Activated T-cell treated with anti-CD3 and anti-CD28 coated beads, Interleukin-2, amount 50 U/mL, for 24 hours (primary cell): ENCODE results near the gene MRPS27.

Experiments
- DNase-seq: peaks from one replicate; pipeline ENCODE4 v3.0.0-alpha.2; 2020
- H3K27ac Mint-ChIP-seq: 2 replicates; pipeline ENCODE4 v1.8.0; 2020; ENCODE audit warnings: mild to moderate bottlenecking, mixed read lengths
- H3K27me3 Mint-ChIP-seq: 2 replicates; pipeline ENCODE4 v1.8.0; 2020; ENCODE audit warnings: mixed read lengths
- H3K36me3 Mint-ChIP-seq: 2 replicates; pipeline ENCODE4 v1.8.0; 2020; ENCODE audit warnings: low read depth, mixed read lengths
- H3K4me1 Mint-ChIP-seq: 2 replicates; pipeline ENCODE4 v1.8.0; 2020; ENCODE audit warnings: low read depth, mixed read lengths
- H3K4me3 Mint-ChIP-seq: 2 replicates; pipeline ENCODE4 v1.8.0; 2020; ENCODE audit warnings: mild to moderate bottlenecking, moderate library complexity, mixed read lengths
- H3K9me3 Mint-ChIP-seq: 2 replicates; pipeline ENCODE4 v1.8.0; 2020; ENCODE audit warnings: mixed read lengths

MRPS27 gene

DNA sequence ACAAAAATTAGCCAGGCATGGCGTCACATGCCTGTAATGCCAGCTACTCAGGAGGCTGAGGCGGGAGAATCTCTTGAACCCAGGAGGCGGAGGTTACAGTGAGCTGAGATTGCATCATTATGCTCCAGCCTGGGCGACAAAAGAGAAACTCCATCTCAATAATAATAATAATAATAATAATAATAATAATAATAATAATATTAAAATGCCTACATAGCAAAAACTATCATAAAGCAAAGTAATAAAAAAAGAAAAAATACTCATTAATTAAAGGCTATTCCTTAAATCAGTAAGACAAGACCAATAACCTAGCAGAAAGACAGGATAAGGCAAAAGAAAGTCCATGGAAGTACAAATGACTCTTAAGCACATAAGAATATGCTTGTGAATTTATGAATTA lies 50.0 kb downstream of the MRPS27 start:
- Mint-ChIP-seq H3K27ac (no peak overlapping the region), H3K4me3 (no peak overlapping the region), H3K36me3 (peaks cover 64% of the 10 kb centered on the region), H3K27me3 (no peaks in the 10 kb centered on the region), H3K9me3 (no peaks in the 10 kb centered on the region), H3K4me1 (peaks cover 2% of the 10 kb centered on the region)
- no peak for DNase-seq

DNA sequence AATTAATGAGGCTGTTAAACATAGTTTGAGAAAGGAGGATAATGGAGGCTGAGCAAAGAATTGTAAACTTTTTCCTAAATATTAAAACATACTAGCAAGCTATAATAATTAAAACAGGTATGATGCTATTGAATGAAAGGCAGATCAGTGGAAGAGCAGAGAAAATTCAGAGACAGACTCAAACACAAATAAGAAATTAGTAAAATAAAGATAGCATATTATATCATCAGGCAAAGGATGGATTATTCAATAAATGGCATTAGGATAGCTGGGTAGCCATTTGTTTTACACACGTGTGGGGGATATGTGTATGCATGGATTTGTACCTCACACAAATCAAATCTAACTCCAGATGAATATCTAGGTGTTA lies 50.6 kb downstream of the MRPS27 start:
- Mint-ChIP-seq H3K4me3 (no peak overlapping the region), H3K27me3 (no peaks in the 10 kb centered on the region), H3K9me3 (no peaks in the 10 kb centered on the region), H3K4me1 (peaks cover under 1% of the 10 kb centered on the region), H3K36me3 (peaks cover 64% of the 10 kb centered on the region), H3K27ac (no peak overlapping the region)
- no peak for DNase-seq

DNA sequence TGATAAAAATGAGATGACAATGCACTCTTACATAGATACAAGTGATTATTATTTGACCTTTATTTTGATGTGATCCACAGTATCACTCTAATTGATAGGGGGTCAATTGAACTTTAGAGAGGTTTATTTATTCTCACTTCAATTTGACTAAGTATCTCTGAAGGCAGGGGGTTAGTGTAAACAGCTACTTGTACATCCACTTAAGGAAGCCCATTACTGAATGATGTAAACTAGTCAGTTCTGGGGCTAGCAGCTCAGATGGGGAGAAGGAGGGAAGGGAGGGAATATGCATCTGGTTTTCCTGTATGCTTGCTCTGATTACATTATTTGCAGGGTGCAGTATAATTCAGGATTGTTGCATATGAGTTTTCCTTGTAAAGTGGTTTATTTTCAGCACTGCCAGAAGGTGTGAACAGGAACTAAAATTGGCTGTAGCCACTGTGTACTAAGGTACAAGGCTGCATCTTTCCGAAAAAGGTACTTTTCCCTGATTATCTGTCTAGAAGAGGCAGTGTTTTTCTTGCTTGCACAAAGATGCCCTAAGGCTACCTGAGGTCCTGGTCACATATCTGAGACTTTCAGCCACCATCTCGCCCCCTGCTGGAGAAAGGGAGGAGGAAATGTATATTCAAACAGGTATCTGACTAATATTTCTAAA lies 51.2 kb downstream of the MRPS27 start:
- H3K9me3 Mint-ChIP-seq, result no peaks in the 10 kb centered on the region
- no peak overlapping the region for H3K27ac Mint-ChIP-seq

DNA sequence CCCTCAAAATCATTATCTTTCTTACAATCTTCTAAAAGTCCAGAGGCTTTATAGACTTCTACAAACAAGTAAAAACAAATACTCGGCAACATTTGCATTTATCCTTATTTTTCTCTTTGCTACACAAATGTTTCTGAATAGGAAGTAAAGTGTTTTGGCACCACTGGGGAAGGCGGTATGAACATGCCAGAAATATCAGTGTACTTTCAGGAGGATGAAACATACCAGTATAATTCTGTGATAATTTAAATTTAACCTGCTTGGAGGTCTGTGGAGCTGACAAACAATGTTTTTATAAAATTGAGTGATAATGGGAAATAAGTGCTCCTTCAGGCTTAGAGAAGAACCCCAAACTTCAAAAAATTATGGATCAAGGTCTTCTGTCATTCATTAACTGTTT lies 51.8 kb downstream of the MRPS27 start:
- Mint-ChIP-seq H3K4me1 (peaks cover 8% of the 10 kb centered on the region), H3K9me3 (no peaks in the 10 kb centered on the region), H3K4me3 (no peak overlapping the region), H3K36me3 (peaks cover 71% of the 10 kb centered on the region), H3K27ac (no peak overlapping the region), H3K27me3 (no peaks in the 10 kb centered on the region)
- no peak for DNase-seq

More for the DNA sequence above, 51.2 kb downstream of the MRPS27 start:
- Mint-ChIP-seq H3K4me3 (no peak overlapping the region), H3K27me3 (no peaks in the 10 kb centered on the region), H3K36me3 (peaks cover 69% of the 10 kb centered on the region), H3K4me1 (peaks cover 4% of the 10 kb centered on the region)
- peak; percentile 33 for DNase-seq

DNA sequence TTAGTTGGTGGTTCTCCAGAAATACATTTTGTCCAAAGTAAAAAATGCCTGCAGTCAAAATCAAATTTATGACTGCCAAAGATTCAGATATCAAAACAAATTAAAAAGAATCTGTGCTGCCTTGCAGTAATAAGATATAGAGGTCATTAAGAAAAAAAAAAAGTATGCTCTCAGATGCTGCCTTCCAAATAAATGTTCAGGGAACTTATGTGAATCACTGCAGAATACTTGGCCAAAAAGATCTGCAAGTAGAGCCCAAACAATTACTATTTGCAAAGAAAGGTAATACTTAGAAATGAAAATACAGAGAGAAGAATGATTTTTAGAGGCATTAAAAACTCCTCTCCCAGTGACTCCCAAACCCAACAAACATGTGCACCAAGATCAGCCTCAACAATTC lies 52.4 kb downstream of the MRPS27 start:
- Mint-ChIP-seq H3K9me3 (no peaks in the 10 kb centered on the region), H3K27ac (no peak overlapping the region)

DNA sequence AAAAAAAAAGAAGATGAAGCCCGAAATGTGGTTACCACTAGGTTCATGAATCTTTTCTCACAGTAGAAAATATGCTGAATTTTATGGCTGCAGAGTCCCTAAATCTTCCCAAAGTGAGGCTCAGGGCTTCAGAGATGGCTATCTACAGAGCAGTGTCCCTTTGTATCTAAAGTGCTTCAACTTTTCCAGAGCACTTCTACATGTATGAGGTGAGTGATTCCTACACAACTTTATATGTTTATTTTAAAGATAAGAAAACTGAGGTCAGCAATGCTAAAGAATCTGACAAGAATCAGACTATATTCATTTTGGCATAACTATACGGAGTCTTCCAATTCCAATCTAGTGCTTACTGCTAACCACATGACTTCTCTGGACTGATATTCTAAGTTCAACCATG lies 53.2 kb downstream of the MRPS27 start:
- no peaks in the 10 kb centered on the region for H3K9me3 Mint-ChIP-seq
- no peak overlapping the region for H3K4me3 Mint-ChIP-seq
- H3K27ac Mint-ChIP-seq, result no peak overlapping the region
- H3K4me1 Mint-ChIP-seq, result peaks cover 8% of the 10 kb centered on the region
- H3K36me3 Mint-ChIP-seq, result peaks cover 71% of the 10 kb centered on the region
- no peak for DNase-seq
- H3K27me3 Mint-ChIP-seq, result no peaks in the 10 kb centered on the region

More for the DNA sequence above, 52.4 kb downstream of the MRPS27 start:
- Mint-ChIP-seq H3K4me1 (peaks cover 8% of the 10 kb centered on the region), H3K27me3 (no peaks in the 10 kb centered on the region), H3K4me3 (no peak overlapping the region), H3K36me3 (peaks cover 72% of the 10 kb centered on the region)
- no peak for DNase-seq

DNA sequence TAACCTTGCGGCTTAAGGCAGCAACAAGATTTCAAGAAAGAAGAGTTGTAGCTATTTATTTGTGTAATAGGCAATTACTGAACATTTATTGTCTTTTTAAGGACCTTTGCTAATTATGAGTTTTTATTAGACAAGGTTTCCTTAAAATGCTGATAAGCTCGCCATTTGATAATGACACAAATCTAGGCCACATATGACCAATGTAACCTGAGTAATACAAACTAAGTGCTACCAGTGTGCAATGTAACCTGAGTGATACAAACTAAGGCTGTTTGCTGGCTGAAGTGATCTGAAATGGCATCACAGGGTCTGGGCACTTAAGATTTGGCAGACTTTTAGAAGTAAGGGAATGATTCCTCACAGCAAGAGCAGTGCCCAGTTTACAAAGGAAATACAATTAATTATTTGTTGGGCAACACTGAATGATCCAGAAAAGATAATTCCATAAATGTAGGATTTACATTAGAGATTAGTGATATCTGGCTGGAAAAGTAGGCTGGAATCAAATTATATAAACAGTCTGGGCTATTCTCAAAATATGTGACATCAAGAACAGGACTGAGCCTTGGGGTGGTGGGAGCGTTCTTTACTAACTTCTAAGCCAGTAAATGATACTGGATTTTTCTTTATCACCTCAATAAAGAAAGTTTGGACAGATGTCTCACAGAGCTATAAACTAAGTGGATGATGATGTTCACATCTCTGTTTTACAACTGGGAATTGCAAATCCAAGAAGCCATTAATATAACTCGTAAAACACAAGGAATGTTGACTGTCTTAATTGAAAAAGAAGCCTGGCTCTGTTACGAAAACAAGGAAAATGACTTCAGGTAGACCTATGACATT lies 54.8 kb downstream of the MRPS27 start:
- DNase-seq, result no peak
- no peaks in the 10 kb centered on the region for H3K27me3 Mint-ChIP-seq
- H3K27ac Mint-ChIP-seq, result no peak overlapping the region
- no peaks in the 10 kb centered on the region for H3K9me3 Mint-ChIP-seq
- peaks cover 77% of the 10 kb centered on the region for H3K36me3 Mint-ChIP-seq
- H3K4me1 Mint-ChIP-seq, result peaks cover 8% of the 10 kb centered on the region
- no peak overlapping the region for H3K4me3 Mint-ChIP-seq

DNA sequence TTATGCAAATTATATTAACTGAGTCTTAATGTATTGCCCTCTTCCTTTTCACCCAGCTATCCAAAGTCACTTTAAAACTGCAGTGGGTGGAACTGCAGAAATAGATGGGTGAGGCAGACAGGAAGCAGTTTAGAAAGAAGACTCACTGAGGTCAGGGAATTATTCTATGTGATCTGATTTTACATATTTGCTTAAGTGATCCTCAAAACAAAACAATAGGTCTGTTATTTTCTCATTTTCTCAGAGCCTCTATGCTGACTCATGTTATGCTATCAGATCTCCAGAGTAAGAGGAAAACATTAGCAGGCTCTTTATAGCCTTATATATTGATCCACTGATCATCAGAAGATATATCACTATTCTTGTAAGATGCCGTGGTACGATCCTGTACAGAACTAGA lies 63.5 kb downstream of the MRPS27 start:
- Mint-ChIP-seq H3K4me1 (peaks cover 13% of the 10 kb centered on the region), H3K27ac (no peak overlapping the region), H3K27me3 (no peaks in the 10 kb centered on the region), H3K36me3 (peaks cover 80% of the 10 kb centered on the region), H3K4me3 (no peak overlapping the region), H3K9me3 (no peaks in the 10 kb centered on the region)
- no peak for DNase-seq

DNA sequence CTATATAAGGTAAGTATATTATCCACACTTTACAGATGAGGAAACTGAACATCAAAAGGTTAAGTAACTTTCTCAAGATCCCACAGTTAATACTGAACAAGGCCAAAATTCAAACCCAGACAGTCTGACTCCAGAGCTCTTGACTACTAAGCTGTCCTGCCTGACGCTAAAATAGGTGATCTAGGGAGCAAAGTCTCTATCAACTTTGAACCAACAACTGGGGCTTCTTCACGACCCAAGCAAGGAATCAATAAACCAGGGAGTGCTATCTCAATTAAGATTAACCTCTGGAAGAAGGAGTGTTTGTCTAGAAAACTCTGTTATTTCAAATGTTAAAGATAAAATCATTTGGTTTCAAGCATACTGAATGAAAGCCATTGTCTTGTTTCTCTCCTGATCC lies 64.4 kb downstream of the MRPS27 start:
- peaks cover 13% of the 10 kb centered on the region for H3K4me1 Mint-ChIP-seq
- H3K27me3 Mint-ChIP-seq, result no peaks in the 10 kb centered on the region
- H3K36me3 Mint-ChIP-seq, result peaks cover 80% of the 10 kb centered on the region
- H3K27ac Mint-ChIP-seq, result no peak overlapping the region
- DNase-seq, result no peak
- no peak overlapping the region for H3K4me3 Mint-ChIP-seq
- H3K9me3 Mint-ChIP-seq, result no peaks in the 10 kb centered on the region

DNA sequence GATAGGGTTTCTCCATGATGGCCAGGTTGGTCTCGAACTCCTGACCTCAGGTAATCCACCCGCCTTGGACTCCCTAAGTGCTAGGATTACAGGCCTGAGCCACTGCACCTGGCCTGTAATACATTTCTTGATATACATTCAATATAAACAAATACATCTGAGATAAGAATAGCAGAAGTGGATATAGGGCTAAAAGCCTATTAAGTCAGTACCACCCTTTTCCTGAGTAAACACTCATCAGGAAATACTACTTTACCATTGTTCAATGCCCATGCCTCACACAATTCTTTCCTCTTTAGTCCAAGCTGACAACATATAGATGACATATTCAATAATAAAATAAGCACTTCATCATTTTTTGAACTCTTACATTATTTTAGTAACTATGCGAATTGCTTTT lies 64.8 kb downstream of the MRPS27 start:
- Mint-ChIP-seq H3K27me3 (no peaks in the 10 kb centered on the region), H3K36me3 (peaks cover 79% of the 10 kb centered on the region), H3K27ac (no peak overlapping the region), H3K9me3 (no peaks in the 10 kb centered on the region), H3K4me1 (peaks cover 13% of the 10 kb centered on the region), H3K4me3 (no peak overlapping the region)
- DNase-seq, result no peak

DNA sequence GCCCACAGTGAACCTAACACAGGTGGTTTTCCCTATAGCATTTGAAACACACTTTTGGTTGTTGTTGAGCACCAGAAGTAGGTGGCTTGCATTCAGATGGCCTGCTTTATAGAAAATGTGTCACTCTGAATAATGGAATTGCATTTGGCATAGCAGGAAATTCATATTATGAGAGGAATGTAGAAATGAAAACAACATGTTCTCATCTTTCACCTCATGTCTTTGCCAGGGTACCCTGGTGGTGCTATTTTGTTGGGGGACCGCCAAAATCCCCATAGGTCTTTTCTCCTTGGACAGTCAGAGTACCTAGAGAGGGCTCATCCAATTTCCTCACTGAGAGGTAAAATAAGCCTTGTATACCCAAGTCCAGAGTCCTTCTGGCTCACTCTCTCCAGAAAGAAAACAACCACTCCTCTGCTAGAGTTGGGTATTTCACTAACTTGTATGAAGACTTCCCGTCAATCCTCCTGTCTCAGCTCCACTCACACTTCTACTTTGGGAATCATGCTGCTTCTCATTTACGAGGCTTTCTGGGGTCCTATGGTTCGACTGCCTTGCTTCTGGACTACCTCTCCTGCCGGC lies 67.4 kb downstream of the MRPS27 start:
- peak overlapping the region; percentile 19 for H3K27ac Mint-ChIP-seq
- no peak overlapping the region for H3K4me3 Mint-ChIP-seq
- DNase-seq, result no peak

DNA sequence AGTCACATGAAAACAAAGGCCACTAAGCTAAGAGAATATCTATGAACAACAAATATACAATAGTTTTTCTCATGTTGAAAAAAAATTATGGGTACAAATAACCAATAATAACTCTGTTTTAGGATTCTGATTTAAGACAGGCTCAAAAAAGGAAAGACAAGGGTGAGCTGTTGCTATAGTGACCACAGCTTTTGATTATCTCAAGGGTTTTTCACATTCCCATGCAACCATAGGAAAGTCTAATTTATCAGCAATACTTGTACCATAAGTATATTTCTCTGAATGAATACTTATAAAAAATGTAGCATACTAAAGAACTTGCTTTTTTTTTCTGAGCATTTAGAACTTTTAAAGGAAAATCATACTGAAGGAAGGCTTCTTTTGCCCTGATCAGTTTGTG lies 68.0 kb downstream of the MRPS27 start:
- Mint-ChIP-seq H3K4me3 (no peak overlapping the region), H3K9me3 (no peaks in the 10 kb centered on the region), H3K36me3 (peaks cover 66% of the 10 kb centered on the region)

More for the DNA sequence above, 67.4 kb downstream of the MRPS27 start:
- Mint-ChIP-seq H3K27me3 (no peaks in the 10 kb centered on the region), H3K36me3 (peaks cover 71% of the 10 kb centered on the region), H3K4me1 (peaks cover 24% of the 10 kb centered on the region), H3K9me3 (no peaks in the 10 kb centered on the region)

DNA sequence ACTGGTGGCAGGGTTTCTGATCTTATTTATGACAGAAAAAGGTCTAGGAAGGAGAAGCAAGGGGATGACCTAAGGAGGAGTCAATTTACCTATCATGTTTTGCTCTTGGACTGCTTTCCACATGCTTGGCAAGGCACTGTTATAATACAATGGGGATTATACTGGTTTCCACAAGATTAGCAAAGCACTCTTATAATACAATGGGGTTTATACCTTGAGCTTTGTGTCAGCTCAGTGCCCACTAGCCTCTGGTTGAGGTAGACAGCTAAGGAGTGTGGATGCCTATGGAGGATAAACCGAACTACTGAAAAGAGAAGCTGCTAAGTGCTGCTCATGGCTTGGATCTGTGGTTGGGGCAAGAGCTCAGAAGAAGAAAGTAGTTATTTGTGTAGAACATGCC lies 68.7 kb downstream of the MRPS27 start:
- no peak overlapping the region for H3K27ac Mint-ChIP-seq
- peaks cover 22% of the 10 kb centered on the region for H3K4me1 Mint-ChIP-seq
- no peak for DNase-seq
- peaks cover 67% of the 10 kb centered on the region for H3K36me3 Mint-ChIP-seq
- no peaks in the 10 kb centered on the region for H3K27me3 Mint-ChIP-seq
- H3K9me3 Mint-ChIP-seq, result no peaks in the 10 kb centered on the region
- H3K4me3 Mint-ChIP-seq, result no peak overlapping the region

More for the DNA sequence above, 68.0 kb downstream of the MRPS27 start:
- Mint-ChIP-seq H3K27ac (no peak overlapping the region), H3K4me1 (peaks cover 22% of the 10 kb centered on the region), H3K27me3 (no peaks in the 10 kb centered on the region)
- DNase-seq, result no peak

DNA sequence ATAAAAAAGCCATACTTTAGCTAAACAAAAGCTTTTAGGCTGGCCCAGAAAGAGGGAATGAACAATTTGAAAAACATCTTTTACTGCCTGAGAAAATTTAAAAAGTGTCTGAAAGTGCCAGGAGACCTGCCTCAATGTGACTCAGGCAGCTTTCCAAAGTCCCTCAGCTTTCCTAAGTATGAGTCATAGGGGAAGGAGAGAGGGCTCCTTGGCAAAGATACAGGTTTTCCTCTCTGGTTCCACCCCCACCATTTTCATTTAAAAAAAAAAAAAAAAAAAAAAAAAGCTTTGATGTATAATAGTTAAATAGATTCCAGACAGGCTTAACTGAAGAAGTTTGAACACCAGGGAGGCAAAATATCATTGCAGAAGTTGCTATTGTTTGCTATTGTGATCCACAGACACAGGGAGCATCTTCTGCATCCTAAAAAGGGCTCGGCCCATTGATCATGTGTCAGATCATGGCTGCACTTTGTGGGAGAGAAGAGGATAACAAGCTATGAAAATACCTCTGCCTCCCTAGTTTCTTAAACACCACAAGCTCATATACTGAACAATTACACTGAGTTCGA lies 71.5 kb downstream of the MRPS27 start:
- Mint-ChIP-seq H3K27me3 (no peaks in the 10 kb centered on the region), H3K4me1 (peaks cover 34% of the 10 kb centered on the region), H3K36me3 (peaks cover 53% of the 10 kb centered on the region), H3K4me3 (no peak overlapping the region), H3K27ac (no peak overlapping the region), H3K9me3 (no peaks in the 10 kb centered on the region)
- DNase-seq, result no peak
